Esophagus (tissue), 2 donors: ENCODE data around the gene UNC5B. TPM values are rescaled to one million over a fixed set of nuclear protein-coding genes. Genes with fewer than 3 reads are reported as not detected.

ENCODE experiments used
- H3K27ac ChIP-seq, 2 donors: one replicate each; pipeline ENCODE4 v1.5.1; 2013; ENCODE audit warnings: low read depth in 2 of 2, mild to moderate bottlenecking in 2 of 2, inconsistent platforms in 1 of 2, low read length in 1 of 2, moderate library complexity in 1 of 2
- H3K27me3 ChIP-seq, 2 donors: one replicate each; pipeline ENCODE4 v1.6.1; 2013; ENCODE audit warnings: low read length in 2 of 2, control low read depth in 1 of 2, mild to moderate bottlenecking in 1 of 2; ENCODE audit not compliant: insufficient read depth in 2 of 2, control insufficient read depth in 1 of 2
- H3K36me3 ChIP-seq, 2 donors: one replicate each; pipeline ENCODE4 v1.6.1; 2013; ENCODE audit warnings: low read length in 1 of 2; ENCODE audit not compliant: control insufficient read depth in 2 of 2, insufficient read depth in 2 of 2
- H3K4me1 ChIP-seq, 2 donors: one replicate each; pipeline ENCODE4 v1.6.1; 2013; ENCODE audit warnings: low read length in 1 of 2; ENCODE audit not compliant: control insufficient read depth in 2 of 2, insufficient read depth in 2 of 2
- H3K4me3 ChIP-seq, 2 donors: one replicate each; pipeline ENCODE4 v1.5.1; 2013; ENCODE audit warnings: low read length in 2 of 2, mild to moderate bottlenecking in 2 of 2, low read depth in 1 of 2, moderate library complexity in 1 of 2
- H3K9me3 ChIP-seq, 2 donors: one replicate each; pipeline ENCODE4 v1.6.1; 2013; ENCODE audit warnings: mild to moderate bottlenecking in 2 of 2, low read depth in 1 of 2, low read length in 1 of 2, moderate library complexity in 1 of 2; ENCODE audit not compliant: control insufficient read depth in 2 of 2, insufficient read depth in 1 of 2
- WGBS, 2 donors: extraction: QIAGEN DNeasy Blood & Tissue Kit; methylation state at CpG; one replicate each; pipeline ENCODE4 v1.1.7; 2013; 5-methylcytosine and 5-hydroxymethylcytosine counted together
- polyA plus RNA-seq, 2 donors: library from polyadenylated mRNA; stranded (reverse); fragments of 200-250 nt; gene quantifications; one replicate each; pipeline ENCODE4 v1.2.3, GENCODE V29; 2013
- donor health status: healthy with polysubstance abuse.
- donor health status: Bipolar disorder and iron deficiency.

UNC5B gene
- polyA plus RNA-seq, 2 donors, result 7.6 to 12.2 TPM

DNA sequence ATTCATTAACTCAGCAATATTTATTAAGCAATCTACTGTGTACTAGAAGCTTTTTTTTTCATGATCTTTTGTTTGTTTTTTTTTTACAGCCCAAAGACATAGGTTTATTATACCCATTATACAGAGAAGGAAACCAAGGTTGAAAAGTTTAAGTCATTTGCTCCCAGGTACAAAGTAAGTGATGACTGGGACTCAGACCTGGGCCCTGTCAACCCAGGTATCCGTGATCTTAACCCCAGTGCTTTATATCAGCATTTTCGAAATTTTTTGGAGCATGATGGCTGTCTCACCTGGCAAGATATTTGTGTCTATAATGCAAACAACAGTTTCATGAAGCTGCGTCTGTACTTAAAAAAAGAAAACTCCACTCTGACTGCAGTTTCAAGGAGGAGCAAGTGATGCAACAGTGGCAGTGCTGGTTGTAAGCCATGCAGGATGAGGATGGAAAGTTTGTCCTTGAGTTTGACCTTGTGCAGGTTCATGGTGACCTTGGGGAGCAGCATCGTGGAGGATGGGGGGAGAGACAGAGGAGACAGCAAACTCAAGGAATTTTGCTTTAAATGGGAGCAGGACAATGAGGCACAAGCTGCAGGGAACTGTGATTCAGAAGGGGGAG lies 118.5 kb downstream of the UNC5B start:
- Histone ChIP-seq H3K27ac (no peak overlapping the region), H3K36me3 (peaks cover 0 to 6% of the 10 kb centered on the region in 2 donors), H3K9me3 (no peaks in the 10 kb centered on the region), H3K4me3 (no peak overlapping the region), H3K4me1 (peaks cover 0 to 3% of the 10 kb centered on the region in 2 donors), H3K27me3 (no peaks in the 10 kb centered on the region)
- WGBS, 2 donors, result 77 to 80% methylated on average over 4 of the region's 4 CpGs

DNA sequence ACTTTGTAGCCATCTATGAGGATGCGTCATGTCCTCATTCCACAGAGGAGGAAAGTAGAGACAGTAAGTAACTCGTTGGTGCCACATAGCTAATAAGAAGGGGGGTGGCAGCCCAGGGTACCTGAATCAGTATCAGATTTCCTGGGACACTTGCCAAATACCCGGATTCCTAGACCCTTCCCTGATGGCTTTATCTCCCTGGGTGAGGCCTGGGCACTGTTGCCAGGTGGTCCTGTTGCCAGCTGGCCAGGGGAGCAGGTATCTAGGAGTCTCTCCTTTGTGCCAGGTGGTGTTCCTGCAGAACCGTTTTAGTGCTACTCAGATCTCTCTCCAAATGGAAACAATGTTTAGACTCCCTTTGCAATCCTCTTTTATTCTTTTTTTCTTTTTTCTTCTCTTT lies 119.4 kb downstream of the UNC5B start:
- H3K27me3 ChIP-seq, result no peaks in the 10 kb centered on the region
- H3K9me3 ChIP-seq, result no peaks in the 10 kb centered on the region
- peaks cover 0 to 3% of the 10 kb centered on the region in 2 donors for H3K4me1 ChIP-seq
- WGBS, 2 donors, result 44 to 45% methylated on average over 4 of the region's 4 CpGs
- H3K36me3 ChIP-seq, result peaks cover 0 to 3% of the 10 kb centered on the region in 2 donors
- H3K4me3 ChIP-seq, result no peak overlapping the region
- no peak overlapping the region for H3K27ac ChIP-seq

DNA sequence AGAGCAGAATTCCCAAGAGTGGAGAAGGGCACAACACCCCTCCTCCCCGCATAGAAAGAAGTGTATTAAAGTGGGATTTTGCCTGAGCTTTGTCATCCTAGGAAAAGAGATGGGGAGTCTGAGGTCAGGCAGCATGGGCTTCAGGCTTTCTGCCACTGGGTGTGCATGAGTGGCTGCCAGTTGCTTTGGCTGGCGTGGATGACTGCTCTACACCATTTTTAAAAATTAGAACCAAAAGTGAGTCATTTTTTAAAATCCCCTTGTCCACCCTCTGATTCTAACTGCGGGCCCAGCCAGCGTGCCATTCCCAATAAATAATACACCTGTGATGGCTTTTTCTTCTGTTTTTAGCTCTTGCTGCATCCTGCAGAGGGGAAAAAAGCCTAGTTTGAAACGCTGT lies 120.1 kb downstream of the UNC5B start:
- Histone ChIP-seq H3K36me3 (peaks cover 0 to 3% of the 10 kb centered on the region in 2 donors), H3K9me3 (no peaks in the 10 kb centered on the region), H3K27ac (no peak overlapping the region), H3K4me3 (no peak overlapping the region), H3K27me3 (no peaks in the 10 kb centered on the region), H3K4me1 (peaks cover 0 to 3% of the 10 kb centered on the region in 2 donors)
- WGBS, 2 donors, result 70 to 76% methylated on average over 5 of the region's 5 CpGs

DNA sequence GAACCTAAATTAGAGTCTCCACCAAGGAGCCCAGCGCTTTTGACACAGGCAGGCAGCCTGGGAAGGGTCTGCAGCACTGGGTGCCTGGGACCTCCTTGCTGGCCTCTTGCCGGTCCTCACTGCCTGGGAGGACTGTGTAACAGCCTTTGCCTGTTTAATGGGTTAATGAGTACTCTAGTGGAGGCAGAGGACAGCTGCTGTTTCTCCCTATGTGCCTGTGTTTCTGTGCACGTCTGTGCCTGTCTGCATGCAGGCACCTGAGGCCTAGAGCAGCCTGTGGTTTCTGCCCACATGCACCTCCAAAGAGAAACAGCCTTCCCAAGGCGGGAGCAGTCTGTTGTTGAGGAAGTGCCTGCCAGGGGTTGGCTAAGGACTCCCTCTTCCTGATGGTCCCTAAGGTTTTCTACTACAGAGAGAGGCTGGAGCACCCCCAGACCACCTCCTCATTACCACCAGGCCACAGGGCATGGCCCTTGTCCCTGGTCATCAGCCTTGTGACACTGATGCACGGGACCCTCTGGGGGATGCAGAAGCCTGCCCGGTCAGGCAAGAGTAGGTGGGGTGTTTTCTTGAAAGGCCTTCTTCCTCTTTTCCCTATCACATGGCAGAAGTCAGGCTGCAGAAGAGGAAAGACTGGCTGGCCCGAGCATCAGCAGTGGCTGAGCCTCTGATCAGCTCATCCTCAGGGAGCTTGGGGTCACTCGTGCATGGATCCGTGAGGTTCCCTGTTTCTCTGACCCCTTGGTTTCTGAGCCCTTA lies 120.9 kb downstream of the UNC5B start:
- 57 to 64% methylated on average over 9 of the region's 9 CpGs for WGBS, 2 donors
- Histone ChIP-seq H3K27ac (no peak overlapping the region), H3K4me1 (peaks cover 0 to 3% of the 10 kb centered on the region in 2 donors), H3K36me3 (no peaks in the 10 kb centered on the region), H3K9me3 (no peaks in the 10 kb centered on the region), H3K27me3 (no peaks in the 10 kb centered on the region), H3K4me3 (no peak overlapping the region)

- no peaks in the 10 kb centered on the region for H3K9me3 ChIP-seq
- no peak overlapping the region for H3K4me3 ChIP-seq
- WGBS, 2 donors, result 77 to 82% methylated on average over 12 of the region's 12 CpGs
- no peaks in the 10 kb centered on the region for H3K27me3 ChIP-seq
- H3K36me3 ChIP-seq, result no peaks in the 10 kb centered on the region
- no peak overlapping the region for H3K27ac ChIP-seq
- H3K4me1 ChIP-seq, result peaks cover 0 to 3% of the 10 kb centered on the region in 2 donors
Measured at GRCh38 chr10:71334221-71334791, 121.9 kb downstream of the UNC5B start.

DNA sequence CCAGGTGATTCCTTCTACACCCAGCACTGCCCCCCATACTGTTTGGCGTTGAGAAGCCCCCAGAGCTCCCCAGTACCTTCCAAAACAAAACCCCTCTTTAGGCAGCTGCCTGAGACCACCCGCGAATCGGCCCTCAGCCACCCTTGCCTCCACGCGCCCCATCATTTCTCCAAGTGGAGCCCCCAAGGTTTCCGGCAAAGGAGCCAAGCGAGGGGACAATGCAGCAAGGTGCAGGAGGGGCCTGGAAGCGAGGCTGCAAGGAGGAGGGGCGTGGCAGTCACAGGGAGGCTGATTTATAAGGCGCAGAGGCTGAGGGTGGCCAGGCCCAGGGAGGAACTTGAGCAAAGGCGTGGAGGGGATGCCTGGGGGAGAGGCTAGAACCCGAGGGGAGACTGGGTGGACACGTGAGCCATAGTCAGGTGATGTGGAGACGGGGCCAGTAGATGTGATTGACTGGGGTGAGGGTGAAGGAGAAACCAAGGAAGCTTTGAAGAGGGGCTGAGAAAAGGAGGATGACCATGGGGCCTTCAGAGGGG lies 122.9 kb downstream of the UNC5B start:
- Histone ChIP-seq H3K4me3 (no peak overlapping the region), H3K9me3 (no peaks in the 10 kb centered on the region), H3K27me3 (no peaks in the 10 kb centered on the region), H3K4me1 (peaks cover 0 to 6% of the 10 kb centered on the region in 2 donors), H3K27ac (no peak overlapping the region), H3K36me3 (no peaks in the 10 kb centered on the region)
- WGBS, 2 donors, result 89 to 91% methylated on average over 15 of the region's 15 CpGs

DNA sequence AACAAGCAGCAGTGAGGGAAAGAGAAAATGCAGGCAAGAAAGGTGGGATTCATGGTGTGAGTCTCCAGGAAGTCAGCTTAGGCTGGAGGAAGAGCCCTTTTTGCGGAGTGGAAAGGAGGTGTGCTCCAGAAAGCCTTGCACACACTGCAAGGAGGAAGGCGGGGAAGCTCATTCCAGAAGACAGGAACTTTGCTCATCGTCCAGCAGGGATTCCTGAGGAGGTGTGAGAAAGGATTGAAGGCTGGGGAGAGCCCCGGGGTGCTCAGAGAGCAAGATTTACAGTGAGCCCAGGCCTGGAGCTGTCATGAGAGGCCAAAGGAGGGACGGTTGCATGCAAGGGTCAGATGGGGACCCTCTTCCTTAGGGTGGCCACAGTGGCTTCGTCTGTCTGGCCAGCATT lies 124.3 kb downstream of the UNC5B start:
- whole genome bisulfite sequencing, 2 donors, result 84 to 86% methylated on average over 6 of the region's 6 CpGs

GRCh38 chr10:71337219-71337701 lies 124.9 kb downstream of the UNC5B start:
- 92 to 96% methylated on average over 13 of the region's 13 CpGs for WGBS, 2 donors
- Histone ChIP-seq H3K4me1 (peaks cover 0 to 6% of the 10 kb centered on the region in 2 donors), H3K36me3 (no peaks in the 10 kb centered on the region)

More for the DNA sequence above, 124.3 kb downstream of the UNC5B start:
- H3K4me3 ChIP-seq, result no peak overlapping the region
- no peaks in the 10 kb centered on the region for H3K36me3 ChIP-seq
- no peaks in the 10 kb centered on the region for H3K27me3 ChIP-seq
- no peaks in the 10 kb centered on the region for H3K9me3 ChIP-seq
- H3K27ac ChIP-seq, result no peak overlapping the region
- H3K4me1 ChIP-seq, result peaks cover 0 to 6% of the 10 kb centered on the region in 2 donors

DNA sequence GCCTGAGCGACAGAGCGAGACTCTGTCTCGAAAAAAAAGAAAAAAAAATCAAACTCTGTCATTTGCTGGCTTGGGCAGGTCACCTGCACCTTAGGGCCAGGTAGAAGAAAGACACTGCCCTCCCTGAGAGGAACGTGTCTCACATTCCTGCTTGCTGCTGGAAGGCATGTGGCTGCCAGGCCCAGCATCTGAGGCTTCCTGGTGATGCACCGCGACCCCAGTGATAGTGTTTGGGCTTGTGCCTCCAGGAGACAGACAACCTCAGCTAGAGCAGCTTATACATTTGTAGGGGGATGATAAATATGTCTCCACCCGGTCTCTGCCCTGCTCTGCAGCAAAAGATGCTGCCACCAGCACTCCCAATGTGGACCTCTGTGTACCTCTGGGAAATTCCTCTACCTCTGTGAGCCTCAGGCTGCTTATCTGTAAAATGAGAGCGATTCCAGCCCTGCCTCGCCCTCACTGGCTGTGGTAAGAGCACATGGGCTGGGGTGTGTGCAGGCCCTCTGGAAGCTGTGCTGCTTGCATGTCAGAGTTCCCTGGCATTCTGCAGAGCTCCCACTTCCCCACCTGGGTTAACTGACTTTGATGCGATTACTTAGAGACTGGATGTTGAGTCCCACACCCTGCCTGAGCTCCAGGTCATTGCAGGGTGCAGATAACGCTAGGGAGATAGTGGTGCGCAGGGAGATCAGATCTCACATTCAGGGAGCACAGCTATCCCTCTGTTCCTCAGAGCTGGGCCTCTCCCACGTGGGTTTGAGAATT lies 126.5 kb downstream of the UNC5B start:
- Histone ChIP-seq H3K27me3 (no peaks in the 10 kb centered on the region), H3K9me3 (no peaks in the 10 kb centered on the region), H3K4me1 (peaks cover 0 to 3% of the 10 kb centered on the region in 2 donors), H3K36me3 (no peaks in the 10 kb centered on the region), H3K4me3 (no peak overlapping the region), H3K27ac (no peak overlapping the region)
- 85 to 86% methylated on average over 13 of the region's 13 CpGs for WGBS, 2 donors

More at GRCh38 chr10:71337219-71337701, 124.9 kb downstream of the UNC5B start:
- no peak overlapping the region for H3K4me3 ChIP-seq
- no peaks in the 10 kb centered on the region for H3K9me3 ChIP-seq
- no peaks in the 10 kb centered on the region for H3K27me3 ChIP-seq
- no peak overlapping the region for H3K27ac ChIP-seq
